Endothelial cell of umbilical vein (primary cell): Measurements from ENCODE around the gene ZMPSTE24.

Experiments used
- EZH2 ChIP-seq: IDR thresholded peaks from 2 replicates; pipeline ENCODE4 v1.6.1; 2012; ENCODE audit warnings: borderline replicate concordance, low read depth, mild to moderate bottlenecking, moderate library complexity, low read length, inconsistent platforms; ENCODE audit not compliant: severe bottlenecking
- JUN ChIP-seq: IDR thresholded peaks from 2 replicates; pipeline ENCODE4 v1.6.1; 2011; ENCODE audit warnings: borderline replicate concordance, low read depth; ENCODE audit not compliant: insufficient read length, insufficient read depth
- POLR2A ChIP-seq: IDR thresholded peaks from 2 replicates; pipeline ENCODE4 v1.6.1; 2012; ENCODE audit warnings: low read depth, mild to moderate bottlenecking, control low read depth, low read length
- POLR2AphosphoS5 ChIP-seq: IDR thresholded peaks from 2 replicates; pipeline ENCODE4 v1.6.1; 2012; ENCODE audit warnings: low read depth, mild to moderate bottlenecking, control low read depth, low read length, moderate library complexity; ENCODE audit not compliant: insufficient read depth
- TF ChIP-seq, protein P1 (sequence below), 2 donors: IDR thresholded peaks; 1 replicate in 1 of 2; 2 replicates in 1 of 2; pipeline ENCODE4 v1.5.1; 2011; ENCODE audit warnings: low read length in 2 of 2, mild to moderate bottlenecking in 2 of 2, moderate library complexity in 2 of 2, control low read depth in 1 of 2, inconsistent platforms in 1 of 2, low read depth in 1 of 2; ENCODE audit not compliant: insufficient read depth in 1 of 2; ENCODE audit errors: extremely low read depth in 1 of 2
- TF ChIP-seq, protein P2 (sequence below): IDR thresholded peaks from 2 replicates; pipeline ENCODE4 v1.6.1; 2011; ENCODE audit not compliant: insufficient read depth, insufficient read length

GRCh38 chr1:40291293-40291692, 33.3 kb downstream of the ZMPSTE24 start:
- TF ChIP-seq POLR2AphosphoS5: no peak
- TF ChIP-seq, protein P1, sequence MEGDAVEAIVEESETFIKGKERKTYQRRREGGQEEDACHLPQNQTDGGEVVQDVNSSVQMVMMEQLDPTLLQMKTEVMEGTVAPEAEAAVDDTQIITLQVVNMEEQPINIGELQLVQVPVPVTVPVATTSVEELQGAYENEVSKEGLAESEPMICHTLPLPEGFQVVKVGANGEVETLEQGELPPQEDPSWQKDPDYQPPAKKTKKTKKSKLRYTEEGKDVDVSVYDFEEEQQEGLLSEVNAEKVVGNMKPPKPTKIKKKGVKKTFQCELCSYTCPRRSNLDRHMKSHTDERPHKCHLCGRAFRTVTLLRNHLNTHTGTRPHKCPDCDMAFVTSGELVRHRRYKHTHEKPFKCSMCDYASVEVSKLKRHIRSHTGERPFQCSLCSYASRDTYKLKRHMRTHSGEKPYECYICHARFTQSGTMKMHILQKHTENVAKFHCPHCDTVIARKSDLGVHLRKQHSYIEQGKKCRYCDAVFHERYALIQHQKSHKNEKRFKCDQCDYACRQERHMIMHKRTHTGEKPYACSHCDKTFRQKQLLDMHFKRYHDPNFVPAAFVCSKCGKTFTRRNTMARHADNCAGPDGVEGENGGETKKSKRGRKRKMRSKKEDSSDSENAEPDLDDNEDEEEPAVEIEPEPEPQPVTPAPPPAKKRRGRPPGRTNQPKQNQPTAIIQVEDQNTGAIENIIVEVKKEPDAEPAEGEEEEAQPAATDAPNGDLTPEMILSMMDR (IDR thresholded peaks at IDR 0.05; ENCODE audit: extremely low read depth in 1 of 2, insufficient read depth in 1 of 2, low read depth in 1 of 2, low read length in 2 of 2): no peak
- TF ChIP-seq, protein P2, sequence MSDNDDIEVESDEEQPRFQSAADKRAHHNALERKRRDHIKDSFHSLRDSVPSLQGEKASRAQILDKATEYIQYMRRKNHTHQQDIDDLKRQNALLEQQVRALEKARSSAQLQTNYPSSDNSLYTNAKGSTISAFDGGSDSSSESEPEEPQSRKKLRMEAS: no peak
- no peak for TF ChIP-seq POLR2A
- TF ChIP-seq EZH2: no peak
- no peak for TF ChIP-seq JUN
